Ramos (cell line): ENCODE measurements around the gene CEP250.
"Not testable (repeated sequence)": the region's sequence is repeated elsewhere in the genome, so short reads cannot be mapped to it uniquely, and the experiment has no call there.

ENCODE experiments used
- in situ Hi-C: fragments of 300-500 bp; cut with MboI; formaldehyde crosslinking; loops from one replicate; pipeline ENCODE4 v1.14.3; 2022; ENCODE audit warnings: low sequenced_read_pairs; ENCODE audit not compliant: unreplicated experiment

CEP250 gene

DNA sequence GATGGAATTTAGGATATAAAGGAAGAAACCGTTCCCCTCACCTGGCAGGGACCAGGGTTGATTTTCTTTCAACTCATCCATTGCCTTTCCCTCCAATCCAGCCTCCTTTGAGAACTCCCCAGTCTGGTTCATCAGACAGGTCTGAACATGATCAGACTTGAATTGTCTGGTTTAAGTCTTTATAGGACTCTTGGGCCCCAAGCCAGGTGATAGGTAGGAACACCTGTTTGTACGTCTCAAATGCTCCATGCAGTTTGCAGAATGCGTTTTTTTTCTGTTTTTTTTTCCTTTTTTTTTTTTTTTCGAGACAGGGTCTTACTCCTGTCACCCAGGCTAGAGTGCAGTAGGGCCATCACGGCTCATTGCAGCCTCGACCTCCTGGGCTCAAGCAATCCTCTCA lies 4.1 kb upstream of the CEP250 start:
- in situ Hi-C loops = no loop called here

DNA sequence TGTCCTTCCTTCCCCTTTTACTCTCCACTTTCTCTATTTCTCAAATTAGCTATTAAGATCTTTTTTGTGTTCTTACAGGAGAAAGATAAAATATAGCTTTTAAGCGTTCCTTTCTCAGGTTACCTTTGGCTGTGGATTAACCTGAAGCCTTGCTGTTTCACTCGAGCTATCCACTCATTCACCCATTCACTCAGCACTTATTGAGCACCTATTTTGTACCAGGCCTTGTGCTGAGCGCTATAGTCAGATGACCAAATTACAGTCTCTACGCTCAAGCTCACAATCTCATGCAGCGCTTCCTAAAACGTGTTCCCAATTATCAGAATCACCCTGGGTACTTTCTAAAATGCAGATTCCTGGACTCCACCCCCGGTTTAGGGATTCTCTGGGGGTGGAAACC lies 1.8 kb upstream of the CEP250 start:
- in situ Hi-C loops = no loop called here

DNA sequence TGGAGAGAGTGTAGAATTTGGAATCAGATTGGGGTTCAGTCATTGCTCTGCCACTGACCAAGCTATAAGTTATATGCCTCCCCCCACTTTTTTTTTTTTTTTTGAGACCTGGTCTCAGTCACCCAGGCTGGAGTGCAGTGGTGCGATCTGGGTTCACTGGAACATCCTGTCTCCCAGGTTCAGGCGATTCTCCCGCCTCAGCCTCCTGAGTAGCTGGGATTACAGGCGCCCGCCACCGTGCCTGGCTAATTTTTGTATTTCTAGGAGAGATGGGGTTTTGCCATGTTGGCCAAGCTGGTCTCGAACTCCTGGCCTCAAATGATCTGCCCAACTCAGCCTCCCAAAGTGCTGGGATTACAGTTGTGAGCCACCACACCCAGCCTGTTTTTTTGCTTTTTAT lies 1.3 kb downstream of the CEP250 start:
- in situ Hi-C loops = not testable (repeated sequence)

DNA sequence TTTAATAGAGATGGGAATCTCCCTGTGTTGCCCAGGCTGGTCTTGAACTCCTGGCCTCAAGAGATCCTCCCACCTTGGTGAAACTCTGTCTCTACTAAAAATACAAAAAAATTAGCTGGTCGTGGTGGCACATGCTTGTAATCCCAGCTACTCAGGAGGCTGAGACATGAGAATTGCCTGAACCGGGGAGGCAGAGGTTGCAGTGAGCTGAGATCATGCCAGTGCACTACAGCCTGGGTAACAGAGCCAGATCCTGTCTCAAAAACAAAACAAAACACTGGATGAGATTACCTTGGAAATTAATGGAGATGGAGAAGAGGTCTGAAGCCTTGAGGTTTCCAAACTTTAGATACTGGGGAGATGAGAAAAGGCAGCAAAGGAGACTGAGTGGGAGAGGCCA lies 2.1 kb downstream of the CEP250 start:
- in situ Hi-C loops = not testable (repeated sequence)

DNA sequence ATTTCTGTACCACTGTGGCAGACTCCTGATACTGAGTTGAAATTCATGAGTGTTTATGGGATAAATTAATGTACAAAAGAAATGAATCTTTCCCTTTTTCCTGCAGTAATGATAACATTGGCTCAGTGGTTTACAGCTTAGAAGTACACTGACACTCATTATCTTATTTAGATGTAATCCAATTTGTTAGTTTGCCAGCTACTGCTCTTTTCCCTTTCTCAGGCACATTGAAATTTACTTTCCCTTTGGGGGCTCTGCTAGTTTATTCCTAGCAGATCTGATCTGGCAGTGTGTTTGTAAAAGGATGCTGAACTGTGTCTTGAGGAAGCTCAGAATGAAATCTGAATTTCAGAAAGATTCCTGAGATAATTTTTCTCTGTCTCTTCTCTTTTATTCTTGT lies 3.0 kb downstream of the CEP250 start:
- in situ Hi-C loops = no loop called here

DNA sequence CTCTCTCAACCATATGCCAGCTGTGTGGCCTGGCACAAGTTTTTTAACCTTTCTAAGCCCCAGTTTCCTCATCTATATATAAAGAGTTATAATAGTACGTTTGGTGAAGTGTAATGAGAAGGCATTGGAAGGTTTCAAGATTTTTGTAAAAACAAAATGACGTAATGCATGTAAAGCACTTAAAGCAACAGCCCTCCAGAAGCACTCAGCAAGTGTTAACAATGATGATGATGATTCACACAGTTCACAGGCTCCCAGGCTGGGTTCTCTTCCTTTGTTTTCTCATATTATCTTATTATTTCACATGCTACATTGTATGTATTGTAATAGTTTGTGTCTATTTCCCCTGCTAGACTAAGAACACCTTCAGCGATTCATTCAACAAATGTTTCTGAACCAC lies 6.2 kb downstream of the CEP250 start:
- in situ Hi-C loops = no loop called here

DNA sequence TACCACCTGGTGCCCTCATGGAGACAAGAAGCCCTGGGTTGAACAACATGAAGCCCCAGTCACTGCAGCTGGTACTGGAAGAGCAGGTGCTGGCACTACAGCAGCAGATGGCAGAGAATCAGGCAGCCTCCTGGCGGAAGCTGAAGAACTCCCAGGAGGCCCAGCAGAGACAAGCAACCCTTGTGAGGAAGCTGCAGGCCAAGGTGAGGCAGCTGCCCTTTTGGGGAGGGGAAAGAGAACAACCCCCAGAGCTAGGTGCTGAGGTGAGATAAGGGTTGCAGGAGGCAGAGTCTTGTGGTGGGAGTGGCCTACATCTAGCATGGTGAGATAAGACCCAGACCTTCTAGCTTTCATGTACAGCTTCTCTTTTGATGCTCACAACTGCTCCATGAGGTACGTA lies 7.0 kb downstream of the CEP250 start:
- in situ Hi-C loops = no loop called here

DNA sequence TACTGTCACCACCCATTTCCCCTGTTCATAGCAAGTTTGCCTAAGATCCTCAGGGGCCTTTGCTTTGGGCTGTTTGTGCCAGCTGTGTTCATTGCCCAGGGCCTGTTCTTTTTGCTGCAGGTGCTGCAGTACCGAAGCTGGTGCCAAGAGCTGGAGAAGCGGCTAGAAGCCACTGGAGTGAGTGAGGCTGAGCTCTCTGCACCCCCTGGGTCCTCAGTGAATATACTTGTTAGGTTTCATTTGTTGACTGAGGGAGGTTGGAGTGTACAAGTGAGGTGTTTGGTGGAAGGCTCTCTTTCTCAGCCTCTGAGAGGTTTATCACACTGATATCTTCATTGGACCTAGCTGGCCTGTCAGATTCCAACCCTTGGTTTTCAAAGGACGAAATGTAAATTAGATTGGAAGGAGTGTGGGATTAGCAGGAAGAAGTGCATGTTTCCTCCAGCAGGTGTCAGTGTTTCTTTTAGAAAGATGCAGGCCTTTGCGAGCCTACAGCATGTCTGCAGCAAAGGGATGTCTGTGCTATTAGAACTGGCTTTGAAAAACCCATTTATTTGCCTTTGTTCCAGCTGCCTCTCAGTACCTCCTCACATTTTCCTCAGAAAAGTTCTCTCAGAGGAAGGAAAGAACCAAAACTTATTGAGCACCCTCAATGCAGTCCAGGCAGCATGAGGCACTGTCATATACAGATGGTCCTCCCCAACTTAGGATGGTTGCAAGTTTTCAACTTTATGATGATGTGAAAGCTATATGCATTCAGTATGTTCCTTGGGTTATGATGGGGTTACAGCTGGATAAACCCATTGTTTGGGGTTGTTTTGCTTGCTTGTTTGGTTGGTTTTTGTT lies 8.3 kb downstream of the CEP250 start:
- in situ Hi-C loops = no loop called here

DNA sequence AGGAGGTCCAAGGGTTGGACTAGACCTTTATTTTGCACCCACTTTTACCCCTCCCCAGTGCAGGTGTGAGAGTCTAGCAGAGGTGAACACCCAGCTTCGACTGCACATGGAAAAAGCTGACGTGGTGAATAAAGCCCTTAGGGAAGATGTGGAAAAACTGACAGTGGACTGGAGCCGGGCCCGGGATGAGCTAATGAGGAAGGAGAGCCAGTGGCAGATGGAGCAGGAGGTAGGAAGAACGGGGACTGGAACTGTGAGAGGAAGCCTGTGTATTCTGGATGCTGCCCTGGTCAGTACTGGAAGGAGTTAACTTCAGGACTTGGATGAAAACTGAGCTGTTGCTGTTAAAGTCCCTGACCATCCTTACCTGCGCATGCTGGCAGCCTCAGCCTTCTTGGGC lies 10.6 kb downstream of the CEP250 start:
- in situ Hi-C loops = no loop called here

DNA sequence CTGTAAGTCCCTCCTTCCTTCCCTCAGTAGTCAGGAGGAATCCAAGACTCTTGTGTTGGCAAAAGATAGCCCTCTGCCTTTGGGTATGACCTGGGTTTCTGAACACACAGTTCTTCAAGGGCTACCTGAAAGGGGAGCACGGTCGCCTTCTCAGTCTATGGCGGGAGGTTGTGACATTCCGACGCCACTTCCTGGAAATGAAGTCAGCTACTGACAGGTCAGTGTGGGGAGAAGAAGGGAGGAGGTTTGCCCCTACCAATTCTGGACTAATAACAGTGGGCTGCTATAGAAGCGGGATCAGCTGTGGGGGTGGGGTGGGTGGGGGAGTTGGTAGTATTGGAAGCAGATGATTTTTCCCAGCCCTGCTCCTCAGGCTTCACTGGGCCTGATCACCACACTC lies 11.5 kb downstream of the CEP250 start:
- in situ Hi-C loops = no loop called here

DNA sequence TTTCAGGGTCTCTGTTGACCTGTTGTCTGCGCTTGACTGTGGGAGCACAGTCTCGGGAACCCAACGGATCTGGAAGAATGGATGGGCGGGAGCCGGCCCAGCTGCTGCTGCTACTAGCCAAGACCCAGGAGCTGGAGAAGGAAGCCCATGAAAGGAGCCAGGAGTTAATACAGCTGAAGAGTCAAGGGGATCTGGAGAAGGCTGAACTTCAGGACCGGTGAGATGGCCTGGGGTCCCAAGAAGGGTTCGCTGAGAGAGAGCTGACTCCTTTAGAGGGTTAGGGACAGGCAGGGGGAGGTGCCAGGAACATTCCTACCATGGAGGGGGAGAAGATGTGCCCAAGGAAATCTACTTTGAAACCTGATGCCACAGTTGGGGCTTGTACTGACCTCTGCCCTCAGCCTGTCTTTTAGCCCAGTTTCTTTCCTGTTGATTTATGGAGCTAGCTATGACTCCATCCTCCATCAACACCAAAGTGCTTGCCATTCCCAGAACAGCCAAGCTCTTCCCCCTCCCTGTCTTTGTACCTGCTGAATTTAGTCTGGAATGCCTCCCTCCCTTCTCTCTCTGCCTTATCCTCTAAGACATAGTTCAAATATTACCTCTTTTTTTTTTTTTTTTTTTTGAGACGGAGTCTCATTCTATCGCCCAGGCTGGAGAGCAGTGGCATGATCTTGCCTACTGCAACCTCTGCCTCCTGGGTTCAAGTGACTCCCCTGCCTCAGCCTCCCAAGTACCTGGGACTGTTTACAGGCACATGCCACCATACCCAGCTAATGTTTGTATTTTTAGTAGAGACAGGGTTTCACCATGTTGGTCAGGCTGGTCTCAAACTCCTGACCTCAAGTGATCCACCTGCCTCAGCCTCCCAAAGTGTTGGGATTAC lies 12.2 kb downstream of the CEP250 start:
- in situ Hi-C loops = no loop called here

DNA sequence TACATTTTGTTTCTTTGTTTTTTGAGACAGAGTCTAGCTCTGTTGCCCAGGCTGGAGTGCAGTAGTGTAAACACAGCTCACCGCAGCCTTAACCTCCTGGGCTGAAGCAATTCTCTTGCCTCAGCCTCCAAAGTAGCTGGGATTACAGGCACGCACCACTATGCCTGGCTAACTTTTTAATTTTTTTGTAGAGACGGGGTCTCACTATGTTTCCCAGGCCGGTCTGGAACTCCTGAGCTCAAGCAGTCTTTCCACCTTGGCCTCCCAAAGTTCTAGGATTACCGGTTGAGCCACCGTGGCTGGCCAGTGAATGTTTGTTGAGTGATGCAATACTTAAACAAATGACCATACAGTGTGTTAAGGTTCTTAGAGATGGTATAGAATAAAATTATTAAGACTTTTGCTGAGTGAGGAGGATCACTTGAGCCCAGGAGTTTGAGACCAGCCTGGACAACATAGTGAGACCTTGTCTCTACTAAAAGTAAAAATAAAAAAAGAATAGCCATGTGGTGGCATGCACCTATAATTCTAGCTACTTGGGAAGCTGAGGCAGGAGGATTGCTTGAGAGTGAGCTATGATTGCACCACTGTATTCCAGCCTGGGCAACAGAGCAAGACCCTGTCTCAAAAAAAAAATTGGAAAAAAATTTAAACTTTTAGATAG lies 13.4 kb downstream of the CEP250 start:
- in situ Hi-C loops = no loop called here

DNA sequence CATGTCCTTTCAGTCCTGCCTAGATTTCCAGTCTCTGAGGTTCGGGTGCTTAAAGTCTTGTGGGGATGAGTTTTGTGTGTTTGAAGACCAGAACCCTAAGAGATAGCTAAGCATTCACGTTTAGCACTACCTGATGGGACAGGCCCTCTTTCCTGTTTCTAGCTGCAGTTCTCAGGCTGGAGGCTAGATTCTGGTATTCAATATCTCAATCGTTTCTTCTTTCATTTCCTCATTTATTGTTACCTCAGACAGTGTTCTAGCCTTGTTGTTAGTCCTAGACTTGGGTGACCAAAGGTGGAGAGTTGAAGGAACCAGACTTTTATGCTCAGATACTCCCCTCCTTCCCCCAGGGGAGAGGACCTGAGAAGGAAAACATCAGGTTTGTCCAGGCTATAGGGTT lies 16.8 kb downstream of the CEP250 start:
- in situ Hi-C loops = no loop called here

DNA sequence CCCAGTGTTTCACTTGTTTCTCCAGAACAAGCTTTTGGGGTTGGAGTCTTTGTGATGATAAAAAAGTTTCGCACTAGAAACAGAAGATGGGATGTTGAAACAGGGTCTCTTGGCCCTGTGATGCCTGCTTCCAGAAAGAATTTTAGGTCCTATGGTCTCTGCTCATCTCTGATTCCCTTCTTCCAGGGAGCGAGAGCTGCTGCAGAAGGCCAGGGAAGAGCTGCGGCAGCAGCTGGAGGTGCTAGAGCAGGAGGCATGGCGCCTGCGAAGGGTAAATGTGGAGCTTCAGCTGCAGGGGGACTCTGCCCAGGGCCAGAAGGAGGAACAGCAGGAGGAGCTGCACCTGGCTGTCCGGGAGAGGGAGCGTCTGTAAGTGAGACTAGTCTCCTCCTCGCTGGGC lies 18.3 kb downstream of the CEP250 start:
- in situ Hi-C loops = no loop called here

DNA sequence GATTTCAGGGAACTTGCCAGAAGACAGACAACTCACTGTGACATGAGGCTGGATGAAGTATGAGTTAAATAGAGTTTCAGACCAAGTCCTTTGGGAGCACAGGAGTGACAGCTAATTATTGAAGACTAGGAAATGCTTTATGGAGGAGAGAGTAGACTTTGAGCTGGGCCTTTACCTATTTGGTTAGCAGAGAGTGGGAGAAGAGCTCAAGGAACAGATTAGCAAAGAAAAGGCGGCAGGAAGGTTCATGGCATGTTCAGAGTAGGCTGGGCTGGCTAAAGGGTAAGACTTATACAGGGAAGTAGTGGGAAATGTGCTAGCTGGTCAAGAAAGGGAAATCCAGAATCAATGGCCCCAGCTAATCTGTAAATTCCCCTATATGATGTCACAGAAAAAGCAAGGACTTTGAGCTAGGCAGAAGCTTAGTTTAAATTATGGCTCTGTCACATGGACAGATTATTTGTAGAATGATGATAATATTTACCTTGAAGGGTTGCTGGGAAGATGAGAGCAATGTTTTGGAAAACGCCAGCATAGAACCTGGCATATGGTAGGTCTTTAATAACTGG lies 19.0 kb downstream of the CEP250 start:
- in situ Hi-C loops = no loop called here

DNA sequence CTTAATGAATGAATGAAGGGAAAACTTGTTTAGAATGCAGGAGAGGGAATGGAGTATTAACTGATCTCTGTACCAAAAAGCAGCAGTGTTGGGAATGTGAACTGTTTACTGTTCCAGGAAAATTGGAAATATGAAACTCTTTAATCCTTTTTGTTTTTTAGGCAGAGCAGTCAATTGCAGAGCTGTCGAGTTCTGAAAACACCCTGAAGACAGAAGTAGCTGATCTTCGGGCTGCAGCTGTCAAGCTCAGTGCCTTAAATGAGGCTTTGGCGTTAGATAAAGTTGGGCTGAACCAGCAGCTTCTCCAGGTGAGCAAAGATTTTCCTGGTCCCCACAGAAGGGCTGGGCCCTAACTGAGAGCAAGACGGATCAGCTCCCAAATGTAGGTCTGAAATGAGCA lies 20.9 kb downstream of the CEP250 start:
- in situ Hi-C loops = no loop called here

DNA sequence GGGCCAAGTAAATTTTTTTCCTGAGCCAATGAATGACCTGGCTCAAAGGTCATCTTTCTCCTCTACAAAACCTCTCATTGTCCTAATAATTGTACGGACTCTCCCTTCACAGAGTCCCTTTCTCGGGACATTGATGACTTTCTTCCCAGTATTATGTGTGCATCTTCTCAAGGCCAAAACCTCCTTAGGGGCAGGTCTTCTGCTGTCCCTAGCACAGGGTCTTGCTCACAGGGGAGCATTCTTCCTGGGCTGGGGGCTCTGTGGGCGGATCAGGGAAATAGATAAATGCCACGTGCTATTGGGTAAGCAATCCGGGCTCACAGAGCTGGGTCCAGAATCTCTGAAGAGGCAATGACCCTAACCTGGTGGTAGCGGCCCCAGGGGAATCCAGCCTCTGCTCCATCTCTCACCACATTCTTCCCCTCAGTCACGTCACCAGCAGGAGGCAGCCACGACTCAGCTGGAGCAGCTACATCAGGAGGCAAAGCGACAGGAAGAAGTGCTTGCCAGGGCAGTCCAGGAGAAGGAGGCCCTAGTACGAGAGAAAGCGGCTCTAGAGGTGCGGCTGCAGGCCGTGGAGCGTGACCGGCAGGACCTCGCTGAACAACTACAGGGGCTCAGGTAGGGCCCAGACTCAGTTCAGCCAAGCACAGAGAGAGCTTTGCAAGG lies 23.5 kb downstream of the CEP250 start:
- in situ Hi-C loops = no loop called here

DNA sequence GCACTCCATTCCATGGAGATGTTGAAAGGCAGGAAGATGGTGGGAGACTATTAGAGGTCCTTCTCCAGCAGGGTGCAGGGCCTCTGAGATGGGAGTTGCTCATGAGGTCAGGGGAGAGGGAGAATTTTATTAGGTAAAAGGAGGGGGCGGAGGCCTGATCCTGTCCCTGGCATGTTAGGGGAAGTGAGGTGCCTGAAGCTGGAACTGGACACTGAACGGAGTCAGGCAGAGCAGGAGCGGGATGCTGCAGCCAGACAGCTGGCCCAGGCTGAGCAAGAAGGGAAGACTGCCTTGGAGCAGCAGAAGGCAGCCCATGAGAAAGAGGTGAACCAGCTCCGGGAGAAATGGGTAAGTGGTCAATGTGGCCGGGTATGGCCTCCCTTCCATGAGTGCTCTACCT lies 24.4 kb downstream of the CEP250 start:
- in situ Hi-C loops = no loop called here

DNA sequence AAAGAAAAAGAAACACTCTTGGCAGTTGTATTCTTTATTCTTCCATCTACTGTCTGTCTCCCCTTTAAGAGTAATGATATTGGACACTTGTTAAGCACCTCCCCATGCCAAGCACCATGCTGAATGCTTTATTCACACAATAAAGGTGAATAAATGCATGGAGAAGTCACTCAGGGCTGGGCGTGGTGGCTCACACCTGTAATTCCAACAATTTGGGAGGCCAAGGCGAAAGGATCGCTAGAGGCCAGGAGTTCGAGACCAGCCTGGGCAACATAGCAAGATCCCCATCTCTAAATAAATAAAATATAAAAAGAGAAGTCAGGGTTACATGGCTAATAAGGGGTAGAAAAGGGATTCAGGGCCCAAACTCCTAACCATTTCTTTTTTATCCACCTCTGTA lies 32.1 kb downstream of the CEP250 start:
- in situ Hi-C loops = no loop called here

DNA sequence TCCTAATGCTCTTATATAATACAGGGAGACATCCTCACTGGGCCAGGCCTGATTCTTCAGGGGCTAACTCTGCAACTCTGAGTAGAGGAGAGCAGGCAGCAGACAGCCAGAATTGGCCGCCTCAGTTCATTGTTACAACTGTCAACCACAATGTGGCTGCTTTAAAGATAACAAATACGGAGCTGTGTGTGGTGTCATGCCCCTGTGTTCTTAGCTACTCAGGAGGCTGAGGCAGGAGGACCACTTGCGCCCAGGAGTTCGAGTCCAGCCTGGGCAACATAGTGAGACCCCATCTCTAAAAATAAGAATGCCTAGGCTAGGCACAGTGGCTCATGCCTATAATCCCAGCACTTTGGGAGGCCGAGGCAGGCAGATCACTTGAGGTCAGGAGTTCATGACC lies 34.3 kb downstream of the CEP250 start:
- in situ Hi-C loops = no loop called here
